ENCODE results near the gene ZDHHC16. TPM values are rescaled to one million over a fixed set of nuclear protein-coding genes. Genes with fewer than 3 reads are reported as not detected.

Gene ZDHHC16
- 10 to 100 TPM; 25.6 to 38.3 (median 28.4) TPM for total RNA-seq

GRCh38 chr10:97445722-97446639, at the start of gene ZDHHC16, which contains the start of gene EXOSC1:
ZDHHC16 (plus strand) TSS chr10:97446175; CDS start chr10:97451676, 5,501 bp downstream.
EXOSC1 (minus strand) TSS chr10:97446006; CDS start chr10:97445985, 21 bp downstream.
- Histone ChIP-seq H3K4me3 (peak within 1 kb of the TSS; percentile 73 to 96 (median 92)), H3K36me3 (peaks cover 0 to 11% (median 0%) of the 10 kb centered on the region in 3 donors), H3K4me1 (peaks cover 0 to 31% (median 12%) of the 10 kb centered on the region in 4 donors), H3K27ac (peak within 1 kb of the TSS; percentile 68 to 87 (median 72)), H3K9me3 (no peaks in the 10 kb centered on the region), H3K27me3 (no peaks in the 10 kb centered on the region)
- TF ChIP-seq POLR2A (IDR thresholded peaks at IDR 0.05): peak; percentile 47 to 68
- TF ChIP-seq, protein P1, sequence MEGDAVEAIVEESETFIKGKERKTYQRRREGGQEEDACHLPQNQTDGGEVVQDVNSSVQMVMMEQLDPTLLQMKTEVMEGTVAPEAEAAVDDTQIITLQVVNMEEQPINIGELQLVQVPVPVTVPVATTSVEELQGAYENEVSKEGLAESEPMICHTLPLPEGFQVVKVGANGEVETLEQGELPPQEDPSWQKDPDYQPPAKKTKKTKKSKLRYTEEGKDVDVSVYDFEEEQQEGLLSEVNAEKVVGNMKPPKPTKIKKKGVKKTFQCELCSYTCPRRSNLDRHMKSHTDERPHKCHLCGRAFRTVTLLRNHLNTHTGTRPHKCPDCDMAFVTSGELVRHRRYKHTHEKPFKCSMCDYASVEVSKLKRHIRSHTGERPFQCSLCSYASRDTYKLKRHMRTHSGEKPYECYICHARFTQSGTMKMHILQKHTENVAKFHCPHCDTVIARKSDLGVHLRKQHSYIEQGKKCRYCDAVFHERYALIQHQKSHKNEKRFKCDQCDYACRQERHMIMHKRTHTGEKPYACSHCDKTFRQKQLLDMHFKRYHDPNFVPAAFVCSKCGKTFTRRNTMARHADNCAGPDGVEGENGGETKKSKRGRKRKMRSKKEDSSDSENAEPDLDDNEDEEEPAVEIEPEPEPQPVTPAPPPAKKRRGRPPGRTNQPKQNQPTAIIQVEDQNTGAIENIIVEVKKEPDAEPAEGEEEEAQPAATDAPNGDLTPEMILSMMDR (IDR thresholded peaks at IDR 0.05): no peak
- DNase-seq: peak; percentile 91 to 97 (median 92)

GRCh38 chr10:97399843-97400545, 46.0 kb upstream of the ZDHHC16 start:
- Histone ChIP-seq H3K4me1 (peaks cover 0 to 11% (median 7%) of the 10 kb centered on the region in 4 donors), H3K4me3 (peak overlapping the region; percentile 72 to 92 (median 78)), H3K27ac (peak overlapping the region; percentile 62 to 83 (median 72)), H3K27me3 (no peaks in the 10 kb centered on the region), H3K36me3 (peaks cover 0 to 16% (median 0%) of the 10 kb centered on the region in 3 donors), H3K9me3 (no peaks in the 10 kb centered on the region)
- TF ChIP-seq, protein P1 (IDR thresholded peaks at IDR 0.05): no peak
- no peak for TF ChIP-seq POLR2A (IDR thresholded peaks at IDR 0.05)
- peak in 2 of 3 donors; percentile 64 to 79 for DNase-seq

DNA sequence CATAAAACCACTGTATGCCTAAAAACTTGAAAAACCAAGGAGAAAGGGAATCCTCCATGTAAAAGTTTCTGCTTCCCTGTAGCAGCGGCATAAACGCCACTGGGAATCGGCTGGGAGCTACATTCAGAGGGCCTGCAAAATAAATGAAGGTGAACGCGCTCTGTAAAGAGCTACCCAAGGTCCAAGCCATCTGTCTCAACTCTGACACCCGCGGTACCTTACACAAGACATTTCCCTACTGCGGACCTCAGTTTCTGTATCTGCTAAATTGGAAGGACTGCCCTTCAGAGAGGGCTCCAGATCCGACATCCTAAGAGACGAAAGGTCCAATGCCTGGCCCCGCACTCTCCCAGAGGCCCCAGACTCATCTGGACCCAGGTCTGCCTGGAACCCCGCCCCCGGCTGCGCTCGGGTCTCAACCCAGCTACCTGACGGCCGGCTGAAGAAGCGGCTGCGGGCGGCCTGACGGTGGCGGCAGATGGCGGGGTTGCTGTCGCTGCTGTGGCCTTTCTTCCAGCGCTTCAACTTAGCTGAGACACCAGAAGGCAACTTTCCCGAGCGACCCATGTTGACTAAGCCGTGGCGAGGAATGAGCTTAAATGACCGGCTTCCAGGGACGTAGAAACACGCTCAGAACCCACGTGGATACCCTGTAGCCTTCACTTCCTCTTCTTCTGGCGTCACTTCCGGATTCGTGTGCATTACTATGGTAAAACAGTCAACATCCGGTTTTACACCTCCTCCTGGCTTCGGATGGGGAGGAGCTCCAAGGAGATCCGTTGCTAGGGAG, 45.1 kb upstream of the ZDHHC16 start, which contains the start of gene RRP12:
TSS of gene RRP12 (minus strand) at position 676 of the 790 bp plus-strand sequence. CDS start at position 567, 109 bp downstream.
- Histone ChIP-seq H3K36me3 (peaks cover 0 to 10% (median 0%) of the 10 kb centered on the region in 3 donors), H3K4me1 (peaks cover 0 to 11% (median 7%) of the 10 kb centered on the region in 4 donors), H3K27me3 (no peaks in the 10 kb centered on the region), H3K4me3 (peak within 1 kb of the TSS; percentile 72 to 92 (median 78)), H3K9me3 (no peaks in the 10 kb centered on the region), H3K27ac (peak within 1 kb of the TSS; percentile 62 to 83 (median 72))
- TF ChIP-seq, protein P1 (IDR thresholded peaks at IDR 0.05): no peak
- TF ChIP-seq POLR2A (IDR thresholded peaks at IDR 0.05): peak in 1 of 2 donors; percentile 37
- DNase-seq: peak; percentile 76 to 96 (median 89)

- H3K4me1 ChIP-seq: peaks cover 0 to 11% (median 7%) of the 10 kb centered on the region in 4 donors
- no peaks in the 10 kb centered on the region for H3K9me3 ChIP-seq
- peak overlapping the region; percentile 72 to 92 (median 78) for H3K4me3 ChIP-seq
- peaks cover 0 to 6% (median 0%) of the 10 kb centered on the region in 3 donors for H3K36me3 ChIP-seq
- no peak for DNase-seq
- H3K27me3 ChIP-seq: no peaks in the 10 kb centered on the region
- H3K27ac ChIP-seq: peak overlapping the region; percentile 62 to 83 (median 72)
- TF ChIP-seq, protein P1 (IDR thresholded peaks at IDR 0.05): no peak
- no peak for TF ChIP-seq POLR2A (IDR thresholded peaks at IDR 0.05)
Measured at GRCh38 chr10:97401455-97401919, 44.5 kb upstream of the ZDHHC16 start.

All from Peyer's patch (tissue), 4 donors.